K562 (cell line): ENCODE data around the gene ANKRD30A. TPM values are rescaled to one million over a fixed set of nuclear protein-coding genes. Genes with fewer than 3 reads are reported as not detected.

ENCODE experiments used
- ATAC-seq: fragments of 200-7000 bp; cut with Tn5 transposase; 3 replicates; pipeline ENCODE4 v1.9.1; 2020; ENCODE audit warnings: moderate library complexity
- BruUV-seq: library from RNA; stranded (reverse); fragments of 400-500 nt; replicated peaks from 2 replicates; lab custom pipeline; 2021; lab: Mats Ljungman, UMichigan
- CTCF ChIA-PET: fragments of 300-600 bp; formaldehyde crosslinking; extraction: SDS; loops from one replicate; lab custom pipeline; 2021; ENCODE audit warnings: low intra/inter-chr PET ratio; lab: Yijun Ruan, JAX
- POLR2A ChIA-PET: fragments of 300-600, 350-650 bp; sonication (Branson Sonifier 250); formaldehyde crosslinking; extraction: SDS; loops from one replicate; lab custom pipeline; 2021; ENCODE audit warnings: antibody characterized with exemption, inconsistent platforms; lab: Yijun Ruan, JAX
- DNase-seq, 4 experiments: peaks; one replicate each; pipeline versions ENCODE4 v3.0.0 to v3.0.0-alpha.2; 2011 to 2018; ENCODE audit warnings: low spot score in 3 of 4, mixed read lengths in 3 of 4; ENCODE audit errors: extremely low read depth in 1 of 4
- FAIRE-seq: peaks from 2 replicates; lab custom pipeline; 2011; peaks lifted over from hg19 to GRCh38; lab: Jason Lieb, UNC
- H2AFZ ChIP-seq: 2 replicates; pipeline ENCODE4 v1.6.0; 2011; ENCODE audit warnings: low read depth, low read length, control low read depth, inconsistent platforms
- H3K27ac ChIP-seq: fragments of 200-600 bp; 3 replicates; pipeline ENCODE4 v1.8.0; 2011; ENCODE audit warnings: low read depth, mild to moderate bottlenecking, control low read depth, inconsistent platforms, low read length, moderate library complexity, mixed read lengths; ENCODE audit errors: extremely low read depth
- H3K27me3 ChIP-seq, 2 experiments: fragments of 300-600 bp in 1 of 2; 2 replicates in 1 of 2; 3 replicates in 1 of 2; pipeline versions ENCODE4 v1.6.0 to v1.8.0; 2011; ENCODE audit warnings: inconsistent platforms in 2 of 2, low read length in 2 of 2, mild to moderate bottlenecking in 1 of 2, mixed read lengths in 1 of 2, moderate library complexity in 1 of 2; ENCODE audit not compliant: control insufficient read depth in 2 of 2, insufficient read depth in 2 of 2
- H3K36me3 ChIP-seq: fragments of 300-600 bp; 3 replicates; pipeline ENCODE4 v1.8.0; 2011; ENCODE audit warnings: mild to moderate bottlenecking, low read length, inconsistent platforms; ENCODE audit not compliant: control insufficient read depth, insufficient read depth
- H3K4me1 ChIP-seq, 2 experiments: fragments of 200-600 bp in 1 of 2; replicated peaks in 1 of 2; 2 replicates in 1 of 2; 3 replicates in 1 of 2; pipeline versions ENCODE4 v1.5.1 to v1.8.0; 2011; ENCODE audit warnings: inconsistent platforms in 2 of 2, low read length in 2 of 2, mild to moderate bottlenecking in 1 of 2, mixed read lengths in 1 of 2, moderate library complexity in 1 of 2; ENCODE audit not compliant: control insufficient read depth in 2 of 2, insufficient read depth in 2 of 2
- H3K4me2 ChIP-seq: 2 replicates; pipeline ENCODE4 v1.6.1; 2011; ENCODE audit warnings: low read length, control low read depth, inconsistent platforms, mixed read lengths; ENCODE audit not compliant: insufficient read depth
- H3K4me3 ChIP-seq: fragments of 200-600 bp; sonication (generic), shearing (Covaris generic); 2 replicates; pipeline ENCODE4 v1.5.1; 2016; ENCODE audit warnings: control low read depth, inconsistent platforms
- H3K79me2 ChIP-seq: fragments of 200-600 bp; 3 replicates; pipeline ENCODE4 v1.8.0; 2011; ENCODE audit warnings: low read length, inconsistent platforms; ENCODE audit not compliant: control insufficient read depth, insufficient read depth
- H3K9ac ChIP-seq, 2 experiments: 2 replicates each; pipeline versions ENCODE4 v1.6.0 to v1.6.1; 2011; ENCODE audit warnings: low read depth in 2 of 2, low read length in 2 of 2, control low read depth in 1 of 2, inconsistent platforms in 1 of 2, mild to moderate bottlenecking in 1 of 2, mixed read lengths in 1 of 2; ENCODE audit not compliant: insufficient read depth in 1 of 2
- H3K9me1 ChIP-seq: one replicate; pipeline ENCODE4 v1.6.0; 2011; ENCODE audit warnings: inconsistent platforms, mild to moderate bottlenecking, low read length, moderate library complexity; ENCODE audit not compliant: control insufficient read depth, insufficient read depth
- H3K9me3 ChIP-seq: replicated peaks from 2 replicates; pipeline ENCODE4 v1.5.1; 2011; ENCODE audit warnings: low read depth, low read length, inconsistent platforms; ENCODE audit not compliant: control insufficient read depth, insufficient read depth
- H4K20me1 ChIP-seq: replicated peaks from 2 replicates; pipeline ENCODE4 v1.6.1; 2011; ENCODE audit warnings: low read length, inconsistent platforms, mixed read lengths; ENCODE audit not compliant: control insufficient read depth, insufficient read depth
- BRCA1 ChIP-seq, 2 experiments: fragments of 450-650 bp in 1 of 2; sonication (generic) in 1 of 2; formaldehyde crosslinking in 1 of 2; IDR thresholded peaks; 2 replicates each; pipeline versions ENCODE4 v1.5.0 to v1.6.1; 2017 to 2020; ENCODE audit warnings: mild to moderate bottlenecking in 1 of 2, missing genetic modification reagents in 1 of 2
- ETS2 ChIP-seq: IDR thresholded peaks from 2 replicates; pipeline ENCODE4 v1.6.1; 2016; ENCODE audit warnings: borderline replicate concordance, missing genetic modification characterization, mild to moderate bottlenecking, moderate library complexity, missing compliant biosample characterization; ENCODE audit not compliant: poor library complexity, severe bottlenecking
- HDAC6 ChIP-seq: IDR thresholded peaks from 2 replicates; pipeline ENCODE4 v1.6.1; 2012; ENCODE audit warnings: low read depth, mild to moderate bottlenecking, control low read depth, inconsistent platforms, low read length, moderate library complexity
- HIVEP1 ChIP-seq: fragments of 250-450 bp; sonication (Bioruptor Pico); IDR thresholded peaks from 2 replicates; pipeline ENCODE4 v1.4.0; 2020; ENCODE audit warnings: mild to moderate bottlenecking
- MAZ ChIP-seq, 2 experiments: fragments of 450-650 bp in 1 of 2; sonication (generic) in 1 of 2; formaldehyde crosslinking; IDR thresholded peaks in 1 of 2; conservative IDR thresholded peaks in 1 of 2; 2 replicates each; pipeline versions ENCODE4 v1.4.0 to v1.5.0; 2020; ENCODE audit warnings: mild to moderate bottlenecking in 1 of 2, missing genetic modification reagents in 1 of 2
- MTA3 ChIP-seq: fragments of 450-650 bp; formaldehyde crosslinking; IDR thresholded peaks from 2 replicates; pipeline ENCODE4 v1.6.1; 2017; ENCODE audit warnings: mild to moderate bottlenecking, borderline replicate concordance
- RCOR1 ChIP-seq, 2 experiments: IDR thresholded peaks; 2 replicates each; pipeline ENCODE4 v1.6.1; 2012; ENCODE audit warnings: low read depth in 2 of 2, low read length in 2 of 2, borderline replicate concordance in 1 of 2, improper control_type of control experiment in 1 of 2
- SIRT6 ChIP-seq: IDR thresholded peaks from one replicate; pipeline ENCODE4 v1.6.1; 2012; ENCODE audit warnings: low read depth, mild to moderate bottlenecking, control low read depth, inconsistent platforms, low read length, moderate library complexity
- ZNF12 ChIP-seq: sonication (generic); formaldehyde crosslinking; IDR thresholded peaks from 2 replicates; pipeline ENCODE4 v1.4.0; 2020; ENCODE audit warnings: mild to moderate bottlenecking, missing genetic modification reagents
- ZNF124 ChIP-seq: sonication (generic); formaldehyde crosslinking; IDR thresholded peaks from 2 replicates; pipeline ENCODE4 v1.8.1; 2022; ENCODE audit warnings: missing genetic modification reagents
- ZNF140 ChIP-seq: fragments of 250-450 bp; sonication (Bioruptor Pico); IDR thresholded peaks from 2 replicates; pipeline ENCODE4 v1.8.0; 2021; ENCODE audit warnings: moderate library complexity, mild to moderate bottlenecking, inconsistent platforms
- ZNF197 ChIP-seq: fragments of 200-800 bp; sonication (Bioruptor generic); IDR thresholded peaks from 2 replicates; pipeline ENCODE4 v1.6.1; 2016; ENCODE audit warnings: low read depth, missing genetic modification characterization, missing compliant biosample characterization
- ZNF717 ChIP-seq: fragments of 250-450 bp; sonication (Bioruptor Pico); IDR thresholded peaks from 2 replicates; pipeline ENCODE4 v1.5.0; 2021
- WGBS: fragments of 100-300 bp; shearing (Covaris generic); methylation state at CpG from one replicate; pipeline ENCODE4 v1.1.6; 2016; ENCODE audit warnings: low coverage, mixed read lengths; ENCODE audit not compliant: insufficient coverage; ENCODE audit errors: missing lambda C conversion rate; 5-methylcytosine and 5-hydroxymethylcytosine counted together
- in situ Hi-C: fragments of 300-500 bp; cut with MboI; formaldehyde crosslinking; loops from 4 replicates; pipeline ENCODE4 v1.15.0; 2018; ENCODE audit warnings: inconsistent platforms, mixed read lengths
- intact Hi-C: fragments of 100-400 bp; cut with micrococcal nuclease; formaldehyde crosslinking; loops from 2 replicates; pipeline ENCODE4 v1.14.2; 2022
- polyA plus RNA-seq, 8 experiments: library from polyadenylated mRNA; depleted of rRNA in 4 of 8; stranded (reverse) in 5 of 8; unstranded in 3 of 8; fragments of >200 nt; fragmentation: Nextera tagmentation in 2 of 8; fragmentation: Illumina TruSeq in 1 of 8; extraction: Ambion mirVana in 2 of 8; extraction: Trizol in 1 of 8; gene quantifications; 2 replicates each; pipeline versions ENCODE4 v1.2.1 to v1.2.3, GENCODE V29; 2011 to 2014; ENCODE audit warnings: inconsistent platforms in 1 of 8, missing spikeins in 1 of 8
- total RNA-seq, 7 experiments: library from RNA; depleted of rRNA in 6 of 7; stranded (reverse); fragments of >200 nt in 6 of 7; fragmentation: Illumina TruSeq in 2 of 7; extraction: Trizol in 2 of 7; gene quantifications; 2 replicates each; pipeline versions ENCODE4 v1.2.1 to v1.2.3, GENCODE V29; 2011 to 2021; ENCODE audit warnings: low replicate concordance in 1 of 7
- TF ChIP-seq, protein P1 (sequence below): sonication (generic); formaldehyde crosslinking; IDR thresholded peaks from 2 replicates; pipeline ENCODE4 v1.8.1; 2023; ENCODE audit warnings: mild to moderate bottlenecking, missing genetic modification reagents, moderate library complexity
- TF ChIP-seq, protein P2 (sequence below), 2 experiments: IDR thresholded peaks; 2 replicates each; pipeline ENCODE4 v1.6.1; 2012; ENCODE audit warnings: improper control_type of control experiment in 2 of 2, low read depth in 2 of 2, low read length in 2 of 2, borderline replicate concordance in 1 of 2
- TF ChIP-seq, protein P3 (sequence below): fragments of 250-450 bp; sonication (Bioruptor Pico); IDR thresholded peaks from 2 replicates; pipeline ENCODE4 v1.8.0; 2022; ENCODE audit warnings: moderate library complexity, mild to moderate bottlenecking, inconsistent platforms
- TF ChIP-seq, protein P4 (sequence below), 3 experiments: IDR thresholded peaks in 2 of 3; conservative IDR thresholded peaks in 1 of 3; 2 replicates each; pipeline ENCODE4 v1.5.1; 2011 to 2012; ENCODE audit warnings: low read length in 3 of 3, mild to moderate bottlenecking in 3 of 3, control low read depth in 2 of 3, improper control_type of control experiment in 1 of 3, inconsistent platforms in 1 of 3, low read depth in 1 of 3, mixed read lengths in 1 of 3, moderate library complexity in 1 of 3; ENCODE audit not compliant: insufficient read depth in 2 of 3

ANKRD30A gene
- total and polyA plus RNA-seq, 9 of the 15 experiments (the other 6 are each of a cell fraction or from before 2014, with no cell fraction given) = 0.04 to 0.09 (median 0.07) TPM; not detected in 6

DNA sequence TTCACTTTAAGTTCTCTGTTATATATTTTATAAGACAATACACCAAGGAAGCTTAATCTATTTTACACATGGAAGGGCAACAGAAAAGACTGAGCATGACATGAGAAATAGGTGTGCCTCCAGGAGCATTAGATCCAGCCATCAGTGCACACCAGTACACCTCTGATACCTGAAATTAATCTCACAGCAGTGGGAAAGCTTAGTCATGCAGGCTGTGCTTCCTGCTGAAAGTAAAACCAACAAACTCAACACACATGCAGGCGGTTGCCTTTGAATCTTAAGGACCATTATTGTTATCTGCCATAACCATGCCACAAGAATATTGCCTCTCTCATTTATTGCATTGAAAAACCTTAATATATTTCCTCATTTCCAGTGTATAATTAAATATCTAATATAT is 16.4 kb upstream of the ANKRD30A start:
- H3K27ac ChIP-seq = no peak overlapping the region
- CTCF ChIA-PET = no interaction called here
- FAIRE-seq = no peak
- no peaks in the 10 kb centered on the region; the same call in 1 of the 2 replicates for H3K9me3 ChIP-seq
- H2AFZ ChIP-seq = no peak overlapping the region
- no peaks in the 10 kb centered on the region for H3K36me3 ChIP-seq
- intact Hi-C loops (no loop called here), in situ Hi-C loops (no loop called here)
- WGBS = 0% methylated on average over 1 of the region's 1 CpG
- no peaks in the 10 kb centered on the region for H4K20me1 ChIP-seq
- no peak overlapping the region for H3K4me3 ChIP-seq
- H3K9ac ChIP-seq = no peak overlapping the region
- no peak for ATAC-seq
- no peaks in the 10 kb centered on the region for H3K79me2 ChIP-seq
- no peak overlapping the region for H3K4me2 ChIP-seq
- BruUV-seq = no TSS peak
- no peaks in the 10 kb centered on the region for H3K9me1 ChIP-seq
- H3K4me1 ChIP-seq = no peaks in the 10 kb centered on the region
- POLR2A ChIA-PET = no interaction called here
- no peak for DNase-seq
- no peaks in the 10 kb centered on the region for H3K27me3 ChIP-seq
- TF ChIP-seq RCOR1 (IDR thresholded peaks at IDR 0.05; ENCODE audit: borderline replicate concordance in 1 of 2, low read depth in 2 of 2, low read length in 2 of 2) (no peak), SIRT6 (no peak), BRCA1 (IDR thresholded peaks at IDR 0.05) (no peak), BRCA1 (CRISPR knock-in tag; IDR thresholded peaks at IDR 0.05) (no peak), MTA3 (no peak), ZNF12 (no peak), HIVEP1 (CRISPR knock-in tag) (no peak), MAZ (CRISPR knock-in tag; conservative IDR thresholded peaks at IDR 0.05 in 1 of 2, IDR thresholded peaks at IDR 0.05 in 1 of 2) (no peak), ZNF140 (CRISPR knock-in tag) (no peak), HDAC6 (no peak), ETS2 (tag) (no peak), ZNF197 (CRISPR knock-in tag) (no peak), ZNF124 (CRISPR knock-in tag) (no peak), ZNF717 (CRISPR knock-in tag) (no peak)
- TF ChIP-seq, protein P1, sequence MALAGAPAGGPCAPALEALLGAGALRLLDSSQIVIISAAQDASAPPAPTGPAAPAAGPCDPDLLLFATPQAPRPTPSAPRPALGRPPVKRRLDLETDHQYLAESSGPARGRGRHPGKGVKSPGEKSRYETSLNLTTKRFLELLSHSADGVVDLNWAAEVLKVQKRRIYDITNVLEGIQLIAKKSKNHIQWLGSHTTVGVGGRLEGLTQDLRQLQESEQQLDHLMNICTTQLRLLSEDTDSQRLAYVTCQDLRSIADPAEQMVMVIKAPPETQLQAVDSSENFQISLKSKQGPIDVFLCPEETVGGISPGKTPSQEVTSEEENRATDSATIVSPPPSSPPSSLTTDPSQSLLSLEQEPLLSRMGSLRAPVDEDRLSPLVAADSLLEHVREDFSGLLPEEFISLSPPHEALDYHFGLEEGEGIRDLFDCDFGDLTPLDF (CRISPR knock-in tag) = no peak
- TF ChIP-seq, protein P2, sequence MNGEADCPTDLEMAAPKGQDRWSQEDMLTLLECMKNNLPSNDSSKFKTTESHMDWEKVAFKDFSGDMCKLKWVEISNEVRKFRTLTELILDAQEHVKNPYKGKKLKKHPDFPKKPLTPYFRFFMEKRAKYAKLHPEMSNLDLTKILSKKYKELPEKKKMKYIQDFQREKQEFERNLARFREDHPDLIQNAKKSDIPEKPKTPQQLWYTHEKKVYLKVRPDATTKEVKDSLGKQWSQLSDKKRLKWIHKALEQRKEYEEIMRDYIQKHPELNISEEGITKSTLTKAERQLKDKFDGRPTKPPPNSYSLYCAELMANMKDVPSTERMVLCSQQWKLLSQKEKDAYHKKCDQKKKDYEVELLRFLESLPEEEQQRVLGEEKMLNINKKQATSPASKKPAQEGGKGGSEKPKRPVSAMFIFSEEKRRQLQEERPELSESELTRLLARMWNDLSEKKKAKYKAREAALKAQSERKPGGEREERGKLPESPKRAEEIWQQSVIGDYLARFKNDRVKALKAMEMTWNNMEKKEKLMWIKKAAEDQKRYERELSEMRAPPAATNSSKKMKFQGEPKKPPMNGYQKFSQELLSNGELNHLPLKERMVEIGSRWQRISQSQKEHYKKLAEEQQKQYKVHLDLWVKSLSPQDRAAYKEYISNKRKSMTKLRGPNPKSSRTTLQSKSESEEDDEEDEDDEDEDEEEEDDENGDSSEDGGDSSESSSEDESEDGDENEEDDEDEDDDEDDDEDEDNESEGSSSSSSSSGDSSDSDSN (IDR thresholded peaks at IDR 0.05; ENCODE audit: borderline replicate concordance in 1 of 2, low read depth in 2 of 2, low read length in 2 of 2) = no peak
- TF ChIP-seq, protein P3, sequence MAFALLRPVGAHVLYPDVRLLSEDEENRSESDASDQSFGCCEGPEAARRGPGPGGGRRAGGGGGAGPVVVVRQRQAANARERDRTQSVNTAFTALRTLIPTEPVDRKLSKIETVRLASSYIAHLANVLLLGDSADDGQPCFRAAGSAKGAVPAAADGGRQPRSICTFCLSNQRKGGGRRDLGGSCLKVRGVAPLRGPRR = no peak
- TF ChIP-seq, protein P4, sequence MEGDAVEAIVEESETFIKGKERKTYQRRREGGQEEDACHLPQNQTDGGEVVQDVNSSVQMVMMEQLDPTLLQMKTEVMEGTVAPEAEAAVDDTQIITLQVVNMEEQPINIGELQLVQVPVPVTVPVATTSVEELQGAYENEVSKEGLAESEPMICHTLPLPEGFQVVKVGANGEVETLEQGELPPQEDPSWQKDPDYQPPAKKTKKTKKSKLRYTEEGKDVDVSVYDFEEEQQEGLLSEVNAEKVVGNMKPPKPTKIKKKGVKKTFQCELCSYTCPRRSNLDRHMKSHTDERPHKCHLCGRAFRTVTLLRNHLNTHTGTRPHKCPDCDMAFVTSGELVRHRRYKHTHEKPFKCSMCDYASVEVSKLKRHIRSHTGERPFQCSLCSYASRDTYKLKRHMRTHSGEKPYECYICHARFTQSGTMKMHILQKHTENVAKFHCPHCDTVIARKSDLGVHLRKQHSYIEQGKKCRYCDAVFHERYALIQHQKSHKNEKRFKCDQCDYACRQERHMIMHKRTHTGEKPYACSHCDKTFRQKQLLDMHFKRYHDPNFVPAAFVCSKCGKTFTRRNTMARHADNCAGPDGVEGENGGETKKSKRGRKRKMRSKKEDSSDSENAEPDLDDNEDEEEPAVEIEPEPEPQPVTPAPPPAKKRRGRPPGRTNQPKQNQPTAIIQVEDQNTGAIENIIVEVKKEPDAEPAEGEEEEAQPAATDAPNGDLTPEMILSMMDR (IDR thresholded peaks at IDR 0.05 in 2 of 3, conservative IDR thresholded peaks at IDR 0.05 in 1 of 3; ENCODE audit: insufficient read depth in 2 of 3, low read depth in 1 of 3, low read length in 3 of 3) = no peak
